Endothelial cell of umbilical vein (primary cell): ENCODE measurements around the gene TANGO6. TPM values are rescaled to one million over a fixed set of nuclear protein-coding genes. Genes with fewer than 3 reads are reported as not detected.

Experiments used
- BruUV-seq: library from RNA; stranded (reverse); fragments of 400-500 nt; replicated peaks from 2 replicates; lab custom pipeline; 2021; lab: Mats Ljungman, UMichigan
- CTCF ChIA-PET: fragments of 300-600, 350-600 bp; sonication (Branson Sonifier 250); formaldehyde crosslinking; loops from one replicate; lab custom pipeline; 2021; ENCODE audit warnings: antibody characterized with exemption, inconsistent platforms; lab: Charles Lee
- POLR2A ChIA-PET: fragments of 300-600, 350-600 bp; sonication (Branson Sonifier 250); formaldehyde crosslinking; loops from one replicate; lab custom pipeline; 2021; ENCODE audit warnings: antibody characterized with exemption, inconsistent platforms; lab: Charles Lee
- DNase-seq: peaks from one replicate; pipeline ENCODE4 v3.0.0-alpha.2; 2011; ENCODE audit warnings: low read depth, low spot score
- FAIRE-seq: peaks from 2 replicates; lab custom pipeline; 2011; peaks lifted over from hg19 to GRCh38; lab: Jason Lieb, UNC
- H2AFZ ChIP-seq: 2 replicates; pipeline ENCODE4 v1.6.0; 2012; ENCODE audit warnings: low read depth, low read length, control low read depth, inconsistent platforms
- H3K27ac ChIP-seq: 2 replicates; pipeline ENCODE4 v1.5.1; 2011; ENCODE audit warnings: low read depth, mild to moderate bottlenecking, control low read depth, low read length, moderate library complexity; ENCODE audit not compliant: insufficient read depth
- H3K27me3 ChIP-seq, 2 experiments: 2 replicates each; pipeline versions ENCODE4 v1.6.0 to v1.6.1; 2011; ENCODE audit warnings: low read length in 2 of 2, mixed read lengths in 1 of 2; ENCODE audit not compliant: control insufficient read depth in 2 of 2, insufficient read depth in 2 of 2
- H3K36me3 ChIP-seq, 2 experiments: 2 replicates in 1 of 2; 3 replicates in 1 of 2; pipeline ENCODE4 v1.5.1; 2011; ENCODE audit warnings: low read length in 2 of 2, mild to moderate bottlenecking in 1 of 2, moderate library complexity in 1 of 2; ENCODE audit not compliant: control insufficient read depth in 2 of 2, insufficient read depth in 2 of 2; ENCODE audit errors: extremely low read depth in 1 of 2
- H3K4me1 ChIP-seq: 3 replicates; pipeline ENCODE4 v1.5.1; 2011; ENCODE audit warnings: mild to moderate bottlenecking, low read length; ENCODE audit not compliant: control insufficient read depth, insufficient read depth; ENCODE audit errors: extremely low read depth
- H3K4me2 ChIP-seq: 2 replicates; pipeline ENCODE4 v1.6.1; 2011; ENCODE audit warnings: low read length, control low read depth, mixed read lengths; ENCODE audit not compliant: insufficient read depth
- H3K4me3 ChIP-seq, 3 experiments: fragments of 200-600 bp in 1 of 3; sonication (generic), shearing (Covaris generic) in 1 of 3; replicated peaks in 1 of 3; 2 replicates each; pipeline ENCODE4 v1.5.1; 2011 to 2016; ENCODE audit warnings: control low read depth in 3 of 3, low read length in 3 of 3, mild to moderate bottlenecking in 2 of 3, inconsistent platforms in 1 of 3, low read depth in 1 of 3, moderate library complexity in 1 of 3; ENCODE audit not compliant: insufficient read depth in 1 of 3
- H3K79me2 ChIP-seq: 2 replicates; pipeline ENCODE4 v1.6.0; 2012; ENCODE audit warnings: low read length, inconsistent platforms; ENCODE audit not compliant: control insufficient read depth, insufficient read depth
- H3K9ac ChIP-seq: replicated peaks from 2 replicates; pipeline ENCODE3; 2011; ENCODE audit warnings: low read length, control low read depth; ENCODE audit not compliant: insufficient read depth; ENCODE audit errors: extremely low read depth
- H3K9me1 ChIP-seq: replicated peaks from 3 replicates; pipeline ENCODE4 v1.6.0; 2011; ENCODE audit warnings: mild to moderate bottlenecking, low read length; ENCODE audit not compliant: control insufficient read depth, insufficient read depth; ENCODE audit errors: extremely low read depth
- H3K9me3 ChIP-seq: replicated peaks from 2 replicates; pipeline ENCODE4 v1.5.1; 2012; ENCODE audit warnings: low read length, inconsistent platforms; ENCODE audit not compliant: control insufficient read depth, insufficient read depth
- H4K20me1 ChIP-seq: replicated peaks from 2 replicates; pipeline ENCODE3; 2011; ENCODE audit warnings: mild to moderate bottlenecking, low read length; ENCODE audit not compliant: control insufficient read depth, insufficient read depth; ENCODE audit errors: extremely low read depth
- EZH2 ChIP-seq: IDR thresholded peaks from 2 replicates; pipeline ENCODE4 v1.6.1; 2012; ENCODE audit warnings: borderline replicate concordance, low read depth, mild to moderate bottlenecking, moderate library complexity, low read length, inconsistent platforms; ENCODE audit not compliant: severe bottlenecking
- FOS ChIP-seq: IDR thresholded peaks from 2 replicates; pipeline ENCODE4 v1.6.1; 2011; ENCODE audit warnings: mild to moderate bottlenecking, low read length, moderate library complexity, borderline replicate concordance; ENCODE audit not compliant: insufficient read depth
- GATA2 ChIP-seq: IDR thresholded peaks from 2 replicates; pipeline ENCODE4 v1.7.0; 2011; ENCODE audit warnings: low read depth, mild to moderate bottlenecking, moderate library complexity, mixed read lengths, low read length; ENCODE audit not compliant: insufficient read length, insufficient read depth
- JUN ChIP-seq: IDR thresholded peaks from 2 replicates; pipeline ENCODE4 v1.6.1; 2011; ENCODE audit warnings: borderline replicate concordance, low read depth; ENCODE audit not compliant: insufficient read length, insufficient read depth
- MYC ChIP-seq: IDR thresholded peaks from one replicate; pipeline ENCODE4 v1.6.1; 2011; ENCODE audit warnings: mild to moderate bottlenecking, low read depth, low read length
- POLR2A ChIP-seq: IDR thresholded peaks from 2 replicates; pipeline ENCODE4 v1.6.1; 2012; ENCODE audit warnings: low read depth, mild to moderate bottlenecking, control low read depth, low read length
- POLR2AphosphoS5 ChIP-seq: IDR thresholded peaks from 2 replicates; pipeline ENCODE4 v1.6.1; 2012; ENCODE audit warnings: low read depth, mild to moderate bottlenecking, control low read depth, low read length, moderate library complexity; ENCODE audit not compliant: insufficient read depth
- dilution Hi-C: fragments of 300-500 bp; cut with MboI; formaldehyde crosslinking; loops from one replicate; pipeline ENCODE4 v1.15.0; 2019; ENCODE audit warnings: low sequenced_read_pairs; ENCODE audit not compliant: extremely low pct_ligation_motif_present
- intact Hi-C: fragments of 100-400 bp; cut with micrococcal nuclease; formaldehyde crosslinking; loops from one replicate; pipeline ENCODE4 v1.10.0; 2022
- polyA plus RNA-seq, 4 experiments: library from polyadenylated mRNA; depleted of rRNA in 3 of 4; stranded (reverse) in 3 of 4; unstranded in 1 of 4; fragments of >200 nt; gene quantifications; 2 replicates each; pipeline versions ENCODE4 v1.2.1 to v1.2.3, GENCODE V29; 2011 to 2012; ENCODE audit warnings: missing spikeins in 1 of 4
- total RNA-seq: library from RNA; stranded (reverse); gene quantifications from 2 replicates; pipeline ENCODE4 v1.2.3, GENCODE V29; 2021
- TF ChIP-seq, protein P1 (sequence below): IDR thresholded peaks from 2 replicates; pipeline ENCODE4 v1.6.1; 2011; ENCODE audit not compliant: insufficient read depth, insufficient read length
- TF ChIP-seq, protein P2 (sequence below), 2 donors: IDR thresholded peaks; 1 replicate in 1 of 2; 2 replicates in 1 of 2; pipeline ENCODE4 v1.5.1; 2011; ENCODE audit warnings: low read length in 2 of 2, mild to moderate bottlenecking in 2 of 2, moderate library complexity in 2 of 2, control low read depth in 1 of 2, inconsistent platforms in 1 of 2, low read depth in 1 of 2; ENCODE audit not compliant: insufficient read depth in 1 of 2; ENCODE audit errors: extremely low read depth in 1 of 2

TANGO6 gene
- total and polyA plus RNA-seq, 2 donors (not counting 3 experiments of a cell fraction or from before 2014, with no cell fraction given), result 6.7 to 21.2 TPM

DNA sequence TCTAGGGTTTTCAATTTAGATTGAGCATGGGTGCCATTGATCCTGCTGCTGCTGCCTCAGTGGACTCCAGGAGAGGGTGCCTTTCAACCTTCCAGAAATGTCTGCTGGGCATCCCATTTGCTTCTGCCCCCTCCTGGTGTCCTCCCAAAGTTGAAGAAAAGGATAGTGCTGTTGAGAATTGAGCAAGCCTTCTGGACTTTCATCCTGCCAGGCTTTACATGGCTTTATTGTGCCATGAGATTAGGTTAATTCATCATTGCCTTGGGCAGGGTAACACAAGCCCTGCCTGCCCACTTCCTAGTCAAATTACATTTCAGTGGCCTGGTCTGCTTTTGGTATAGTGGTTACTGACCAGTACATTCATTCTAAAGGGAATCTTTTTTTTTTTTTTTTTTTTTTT lies 17.9 kb upstream of the TANGO6 start:
- TF ChIP-seq, protein P1, sequence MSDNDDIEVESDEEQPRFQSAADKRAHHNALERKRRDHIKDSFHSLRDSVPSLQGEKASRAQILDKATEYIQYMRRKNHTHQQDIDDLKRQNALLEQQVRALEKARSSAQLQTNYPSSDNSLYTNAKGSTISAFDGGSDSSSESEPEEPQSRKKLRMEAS, result no peak
- TF ChIP-seq FOS, result no peak
- TF ChIP-seq POLR2AphosphoS5, result no peak
- TF ChIP-seq EZH2, result no peak
- TF ChIP-seq, protein P2, sequence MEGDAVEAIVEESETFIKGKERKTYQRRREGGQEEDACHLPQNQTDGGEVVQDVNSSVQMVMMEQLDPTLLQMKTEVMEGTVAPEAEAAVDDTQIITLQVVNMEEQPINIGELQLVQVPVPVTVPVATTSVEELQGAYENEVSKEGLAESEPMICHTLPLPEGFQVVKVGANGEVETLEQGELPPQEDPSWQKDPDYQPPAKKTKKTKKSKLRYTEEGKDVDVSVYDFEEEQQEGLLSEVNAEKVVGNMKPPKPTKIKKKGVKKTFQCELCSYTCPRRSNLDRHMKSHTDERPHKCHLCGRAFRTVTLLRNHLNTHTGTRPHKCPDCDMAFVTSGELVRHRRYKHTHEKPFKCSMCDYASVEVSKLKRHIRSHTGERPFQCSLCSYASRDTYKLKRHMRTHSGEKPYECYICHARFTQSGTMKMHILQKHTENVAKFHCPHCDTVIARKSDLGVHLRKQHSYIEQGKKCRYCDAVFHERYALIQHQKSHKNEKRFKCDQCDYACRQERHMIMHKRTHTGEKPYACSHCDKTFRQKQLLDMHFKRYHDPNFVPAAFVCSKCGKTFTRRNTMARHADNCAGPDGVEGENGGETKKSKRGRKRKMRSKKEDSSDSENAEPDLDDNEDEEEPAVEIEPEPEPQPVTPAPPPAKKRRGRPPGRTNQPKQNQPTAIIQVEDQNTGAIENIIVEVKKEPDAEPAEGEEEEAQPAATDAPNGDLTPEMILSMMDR (IDR thresholded peaks at IDR 0.05; ENCODE audit: extremely low read depth in 1 of 2, insufficient read depth in 1 of 2, low read depth in 1 of 2, low read length in 2 of 2), result no peak
- no peak for TF ChIP-seq POLR2A
- no peak for TF ChIP-seq JUN
- TF ChIP-seq GATA2, result no peak
- TF ChIP-seq MYC, result no peak
- H3K4me3 ChIP-seq, result no peak overlapping the region
- dilution Hi-C loops, result no loop called here
- H4K20me1 ChIP-seq, result no peaks in the 10 kb centered on the region
- ChIA-PET POLR2A (no interaction called here), CTCF (no interaction called here)
- no peaks in the 10 kb centered on the region for H3K36me3 ChIP-seq
- H3K9me1 ChIP-seq, result no peaks in the 10 kb centered on the region
- intact Hi-C loops, result no loop called here
- no peaks in the 10 kb centered on the region for H3K9me3 ChIP-seq
- no peak overlapping the region for H3K4me2 ChIP-seq
- no peaks in the 10 kb centered on the region for H3K79me2 ChIP-seq
- no peaks in the 10 kb centered on the region for H3K4me1 ChIP-seq
- H3K9ac ChIP-seq, result no peak overlapping the region
- no peak overlapping the region for H3K27ac ChIP-seq
- BruUV-seq, result no TSS peak
- H3K27me3 ChIP-seq, result peaks cover 2 to 5% of the 10 kb centered on the region in 2 experiments
- FAIRE-seq (no peak), DNase-seq (no peak)
- H2AFZ ChIP-seq, result no peak overlapping the region
